Lung (tissue), 12 donors: ENCODE measurements around the gene EPB41L5. TPM values are rescaled to one million over a fixed set of nuclear protein-coding genes. Genes with fewer than 3 reads are reported as not detected.

Experiments used
- ATAC-seq: fragments of 200-7000 bp; cut with Tn5 transposase; one replicate; pipeline ENCODE4 v1.9.1; 2020; ENCODE audit warnings: moderate number of reproducible peaks; ENCODE audit not compliant: insufficient read depth, low FRiP score
- DNase-seq, 3 donors: peaks; one replicate each; pipeline ENCODE4 v3.0.0-alpha.2; 2013 to 2017
- H3K27ac ChIP-seq, 2 donors: one replicate each; pipeline ENCODE4 v1.5.1; 2013; ENCODE audit warnings: mild to moderate bottlenecking in 2 of 2, moderate library complexity in 2 of 2, control low read depth in 1 of 2, inconsistent platforms in 1 of 2, low read depth in 1 of 2, low read length in 1 of 2
- H3K27me3 ChIP-seq, 3 donors: one replicate each; pipeline ENCODE4 v1.5.1; 2013; ENCODE audit warnings: low read length in 2 of 3; ENCODE audit not compliant: control insufficient read depth in 3 of 3, insufficient read depth in 3 of 3
- H3K36me3 ChIP-seq, 4 donors: one replicate each; pipeline ENCODE4 v1.5.1; 2013; ENCODE audit warnings: low read length in 4 of 4, mild to moderate bottlenecking in 1 of 4, moderate library complexity in 1 of 4; ENCODE audit not compliant: control insufficient read depth in 4 of 4, insufficient read depth in 4 of 4
- H3K4me1 ChIP-seq, 5 donors: one replicate each; pipeline ENCODE4 v1.5.1; 2013; ENCODE audit warnings: low read length in 5 of 5, mild to moderate bottlenecking in 2 of 5, moderate library complexity in 1 of 5; ENCODE audit not compliant: control insufficient read depth in 5 of 5, insufficient read depth in 5 of 5
- H3K4me3 ChIP-seq: one replicate; pipeline ENCODE4 v1.5.1; 2013; ENCODE audit warnings: mild to moderate bottlenecking, control low read depth, moderate library complexity
- H3K9ac ChIP-seq, 2 donors: one replicate each; pipeline ENCODE4 v1.5.1; 2013; ENCODE audit warnings: low read length in 2 of 2, control low read depth in 1 of 2; ENCODE audit not compliant: insufficient read depth in 1 of 2
- H3K9me3 ChIP-seq, 4 donors: one replicate each; pipeline ENCODE4 v1.5.1; 2013; ENCODE audit warnings: low read length in 3 of 4, mild to moderate bottlenecking in 1 of 4, moderate library complexity in 1 of 4; ENCODE audit not compliant: control insufficient read depth in 4 of 4, insufficient read depth in 3 of 4
- WGBS, 2 donors: extraction: QIAGEN DNeasy Blood & Tissue Kit; methylation state at CpG; one replicate each; pipeline ENCODE4 v1.1.7; 2013; 5-methylcytosine and 5-hydroxymethylcytosine counted together
- polyA plus RNA-seq, 2 donors: library from polyadenylated mRNA; stranded (reverse); fragments of 200-250 nt; gene quantifications; one replicate each; pipeline ENCODE4 v1.2.1, GENCODE V29; 2013
- total RNA-seq, 2 donors: library from RNA; depleted of rRNA in 1 of 2; stranded (reverse); fragments of >200 nt in 1 of 2; gene quantifications; one replicate each; pipeline ENCODE4 v1.2.1, GENCODE V29; 2014 to 2021
- TF ChIP-seq, protein P1 (sequence below): IDR thresholded peaks from 2 replicates; pipeline ENCODE4 v1.5.1; 2012; ENCODE audit warnings: mild to moderate bottlenecking; ENCODE audit errors: control extremely low read depth, extremely low read depth
- donor health status: control.
- donor health status: control.
- donor health status: Bipolar disorder and iron deficiency.
- donor health status: healthy.
- donor health status: DM: yes; HTN: yes; CAD: no.

EPB41L5 gene
- total and polyA plus RNA-seq, 4 donors, result 14.7 to 101 (median 31.3) TPM

DNA sequence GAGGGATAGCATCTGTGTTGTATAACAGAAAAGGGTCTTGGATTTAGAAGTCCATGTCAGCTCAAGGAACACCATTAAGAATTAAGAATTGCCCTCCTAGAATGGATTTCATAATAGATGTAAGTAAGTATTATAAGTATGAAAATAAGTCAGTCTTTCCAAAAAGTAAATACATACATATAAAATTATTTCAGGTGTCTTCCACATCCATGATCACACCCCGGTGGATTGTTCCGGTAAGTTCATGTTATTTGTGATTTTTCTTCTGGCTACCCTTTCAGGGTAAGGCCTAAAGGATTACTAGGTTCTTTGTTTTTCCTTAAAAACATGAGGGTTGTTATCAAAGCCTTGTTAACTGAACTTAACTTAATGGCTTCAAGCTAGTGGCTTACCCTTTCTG, 154.4 kb downstream of the EPB41L5 start:
- H3K9ac ChIP-seq, result no peak overlapping the region
- DNase-seq (no peak), ATAC-seq (no peak)
- no peak overlapping the region for H3K4me3 ChIP-seq
- TF ChIP-seq, protein P1, sequence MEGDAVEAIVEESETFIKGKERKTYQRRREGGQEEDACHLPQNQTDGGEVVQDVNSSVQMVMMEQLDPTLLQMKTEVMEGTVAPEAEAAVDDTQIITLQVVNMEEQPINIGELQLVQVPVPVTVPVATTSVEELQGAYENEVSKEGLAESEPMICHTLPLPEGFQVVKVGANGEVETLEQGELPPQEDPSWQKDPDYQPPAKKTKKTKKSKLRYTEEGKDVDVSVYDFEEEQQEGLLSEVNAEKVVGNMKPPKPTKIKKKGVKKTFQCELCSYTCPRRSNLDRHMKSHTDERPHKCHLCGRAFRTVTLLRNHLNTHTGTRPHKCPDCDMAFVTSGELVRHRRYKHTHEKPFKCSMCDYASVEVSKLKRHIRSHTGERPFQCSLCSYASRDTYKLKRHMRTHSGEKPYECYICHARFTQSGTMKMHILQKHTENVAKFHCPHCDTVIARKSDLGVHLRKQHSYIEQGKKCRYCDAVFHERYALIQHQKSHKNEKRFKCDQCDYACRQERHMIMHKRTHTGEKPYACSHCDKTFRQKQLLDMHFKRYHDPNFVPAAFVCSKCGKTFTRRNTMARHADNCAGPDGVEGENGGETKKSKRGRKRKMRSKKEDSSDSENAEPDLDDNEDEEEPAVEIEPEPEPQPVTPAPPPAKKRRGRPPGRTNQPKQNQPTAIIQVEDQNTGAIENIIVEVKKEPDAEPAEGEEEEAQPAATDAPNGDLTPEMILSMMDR, result no peak
- peaks cover 0 to 5% (median 0%) of the 10 kb centered on the region in 4 donors for H3K9me3 ChIP-seq
- H3K4me1 ChIP-seq, result no peaks in the 10 kb centered on the region
- no peaks in the 10 kb centered on the region for H3K27me3 ChIP-seq
- H3K27ac ChIP-seq, result no peak overlapping the region
- 98% methylated on average over 2 of the region's 2 CpGs for WGBS, 2 donors
- H3K36me3 ChIP-seq, result peaks cover 0 to 12% (median 7%) of the 10 kb centered on the region in 4 donors

DNA sequence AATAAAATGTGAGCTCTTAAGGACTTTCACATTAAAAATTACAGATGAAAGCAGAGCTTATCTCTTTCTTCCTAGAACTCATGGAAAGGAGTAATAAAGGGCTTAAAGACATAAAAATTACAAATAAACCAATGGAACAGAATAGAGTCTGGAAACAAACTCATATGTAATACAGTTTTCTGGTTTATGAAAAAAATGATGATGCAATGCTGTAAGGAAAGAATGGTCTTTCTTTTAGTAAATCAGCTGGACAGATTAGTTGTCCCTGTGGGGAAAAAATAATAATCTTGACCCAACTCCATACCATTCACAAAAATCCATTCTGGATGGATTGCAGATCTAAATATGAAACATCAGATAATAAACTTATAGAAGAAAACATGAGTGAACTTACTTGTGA, 156.1 kb downstream of the EPB41L5 start:
- TF ChIP-seq, protein P1, result no peak
- Histone ChIP-seq H3K36me3 (peaks cover 1 to 12% (median 7%) of the 10 kb centered on the region in 4 donors), H3K4me1 (no peaks in the 10 kb centered on the region), H3K27ac (no peak overlapping the region), H3K9ac (no peak overlapping the region), H3K27me3 (no peaks in the 10 kb centered on the region), H3K9me3 (peaks cover 0 to 5% (median 0%) of the 10 kb centered on the region in 4 donors), H3K4me3 (no peak overlapping the region)
- ATAC-seq (no peak), DNase-seq (no peak)

DNA sequence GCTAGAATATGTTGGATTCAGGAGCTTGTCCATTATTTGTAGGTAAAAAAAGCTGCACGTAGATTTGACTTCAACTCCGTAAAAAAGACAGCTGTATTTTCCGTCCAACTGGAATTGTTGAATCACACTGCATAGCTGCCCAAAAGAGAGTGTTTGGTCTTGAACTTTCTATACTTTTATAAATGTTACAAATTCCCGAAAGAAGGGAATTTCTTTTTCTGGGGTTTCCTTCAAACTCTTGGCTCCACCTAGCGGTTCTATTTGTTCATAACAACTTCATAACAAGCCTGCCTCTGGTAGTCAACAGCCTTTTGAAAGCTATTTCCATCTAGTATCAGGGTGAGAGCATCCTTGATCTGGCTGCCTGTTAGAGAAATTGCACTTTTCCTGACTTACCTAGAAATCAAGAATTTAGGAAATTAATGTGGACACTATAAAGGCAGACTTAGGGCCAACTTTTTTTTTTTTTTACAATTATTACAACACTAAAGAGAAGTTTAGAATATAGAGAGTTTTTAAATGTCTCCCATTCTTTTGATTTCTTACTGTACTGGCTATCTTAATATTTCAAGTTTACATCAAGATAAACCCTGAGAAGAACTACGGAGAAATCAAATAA, 162.2 kb downstream of the EPB41L5 start:
- no peaks in the 10 kb centered on the region for H3K27me3 ChIP-seq
- no peaks in the 10 kb centered on the region for H3K9me3 ChIP-seq
- peaks cover 0 to 3% (median 2%) of the 10 kb centered on the region in 5 donors for H3K4me1 ChIP-seq
- no peak overlapping the region for H3K27ac ChIP-seq
- peaks cover 0 to 11% (median 6%) of the 10 kb centered on the region in 4 donors for H3K36me3 ChIP-seq
- no peak overlapping the region for H3K4me3 ChIP-seq
- WGBS, 2 donors, result 27 to 33% methylated on average over 6 of the region's 6 CpGs
- ATAC-seq (peak; percentile 42), DNase-seq (peak; percentile 29 to 87 (median 87))
- no peak overlapping the region for H3K9ac ChIP-seq
- TF ChIP-seq, protein P1, result peak; percentile 41

DNA sequence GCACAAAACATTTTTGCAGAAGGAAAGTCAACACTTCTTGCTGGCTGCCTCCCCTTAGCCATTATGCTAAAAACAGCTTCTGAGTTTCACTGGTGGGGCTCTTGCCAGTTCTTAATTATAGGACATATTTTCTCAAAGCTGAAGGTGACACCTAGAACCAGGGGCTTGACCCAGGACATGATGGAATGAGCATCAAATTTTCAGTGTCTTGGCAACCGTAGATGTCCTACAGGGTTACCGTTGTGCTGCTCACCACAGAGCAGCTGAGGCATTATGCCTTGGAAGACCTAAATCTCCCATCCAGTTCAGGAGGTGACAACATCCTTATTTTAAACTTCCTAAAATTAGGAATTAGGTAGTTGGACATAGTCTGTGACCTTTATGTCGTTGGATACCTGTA, 163.6 kb downstream of the EPB41L5 start:
- Histone ChIP-seq H3K27me3 (no peaks in the 10 kb centered on the region), H3K9me3 (no peaks in the 10 kb centered on the region), H3K4me1 (peaks cover 0 to 3% (median 2%) of the 10 kb centered on the region in 5 donors), H3K4me3 (no peak overlapping the region), H3K27ac (no peak overlapping the region), H3K36me3 (peaks cover 0 to 17% (median 6%) of the 10 kb centered on the region in 4 donors), H3K9ac (no peak overlapping the region)
- TF ChIP-seq, protein P1, result no peak
- ATAC-seq (no peak), DNase-seq (no peak)
- WGBS, 2 donors, result 44 to 61% methylated on average over 3 of the region's 3 CpGs
